Suppressor macrophage treated with lipopolysaccharide for 1 hour (primary cell): Measurements from ENCODE around the gene ARHGEF16.

Experiments
- DNase-seq, 3 donors: peaks; one replicate each; pipeline ENCODE4 v3.0.0-alpha.2; 2020 to 2022

Gene ARHGEF16

DNA sequence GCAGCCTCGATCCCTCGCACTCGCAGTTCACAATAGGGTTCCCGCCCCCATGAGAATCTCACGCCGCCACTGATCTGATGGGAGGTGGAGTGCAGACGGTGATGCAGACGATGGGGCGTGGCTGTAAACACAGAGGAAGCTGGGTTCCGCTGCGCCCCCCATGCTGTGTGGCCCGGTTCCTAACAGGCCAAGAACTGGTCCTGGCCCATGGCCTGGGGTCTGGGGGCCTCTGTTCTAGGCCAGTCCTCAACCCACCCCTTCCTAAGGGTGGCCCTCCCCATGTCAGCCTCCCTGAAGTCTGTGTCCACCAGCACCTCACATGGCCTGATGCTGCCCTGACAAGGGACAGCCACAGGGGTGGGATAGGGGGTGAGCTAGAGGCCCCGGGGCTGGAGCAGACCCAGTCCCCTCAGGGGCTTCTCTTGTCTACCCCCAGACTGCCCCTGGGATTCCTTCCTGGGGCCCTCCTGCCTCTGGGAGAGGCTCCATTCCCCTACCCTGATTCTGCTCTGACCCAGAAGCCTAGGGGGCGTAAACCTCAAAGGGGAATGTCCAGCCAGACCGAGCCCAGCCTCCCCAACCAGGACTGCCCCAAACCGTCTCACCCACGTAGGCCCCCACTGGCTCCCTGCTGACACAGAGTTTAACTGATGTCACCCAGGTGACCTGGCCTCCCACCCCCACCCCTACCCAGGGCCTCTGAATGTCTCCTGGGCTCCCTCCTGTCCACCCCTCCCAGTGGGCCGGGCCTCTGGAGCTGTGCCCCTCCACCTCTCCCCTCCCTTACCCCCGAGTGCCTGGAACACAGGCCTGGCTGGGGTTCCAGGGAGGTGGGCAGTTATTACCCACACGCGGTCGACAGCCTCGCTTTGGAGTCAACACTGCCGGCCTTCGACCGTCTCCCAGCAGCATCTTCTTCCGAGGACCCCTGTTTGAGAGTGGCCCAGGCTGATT lies 14.8 kb upstream of the ARHGEF16 start:
- DNase-seq = no peak

DNA sequence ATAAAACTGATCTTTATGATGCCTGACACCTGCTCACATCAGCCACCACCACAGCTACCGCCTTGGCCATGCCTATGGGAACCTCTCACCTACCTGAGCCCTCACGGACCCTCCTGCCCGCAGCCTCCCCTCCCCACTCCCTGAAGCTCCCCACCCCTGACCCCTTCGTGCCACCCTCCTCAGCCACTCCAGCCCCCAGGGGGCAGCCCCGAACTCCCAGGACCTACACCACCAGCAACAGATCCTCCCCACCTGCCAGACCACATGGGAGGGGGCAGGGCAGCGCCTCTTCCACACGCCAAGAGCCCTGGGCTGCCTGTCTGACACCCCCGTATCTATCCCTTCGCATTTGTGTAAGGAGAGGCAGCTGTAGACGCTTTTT lies 14.2 kb upstream of the ARHGEF16 start:
- DNase-seq = no peak

DNA sequence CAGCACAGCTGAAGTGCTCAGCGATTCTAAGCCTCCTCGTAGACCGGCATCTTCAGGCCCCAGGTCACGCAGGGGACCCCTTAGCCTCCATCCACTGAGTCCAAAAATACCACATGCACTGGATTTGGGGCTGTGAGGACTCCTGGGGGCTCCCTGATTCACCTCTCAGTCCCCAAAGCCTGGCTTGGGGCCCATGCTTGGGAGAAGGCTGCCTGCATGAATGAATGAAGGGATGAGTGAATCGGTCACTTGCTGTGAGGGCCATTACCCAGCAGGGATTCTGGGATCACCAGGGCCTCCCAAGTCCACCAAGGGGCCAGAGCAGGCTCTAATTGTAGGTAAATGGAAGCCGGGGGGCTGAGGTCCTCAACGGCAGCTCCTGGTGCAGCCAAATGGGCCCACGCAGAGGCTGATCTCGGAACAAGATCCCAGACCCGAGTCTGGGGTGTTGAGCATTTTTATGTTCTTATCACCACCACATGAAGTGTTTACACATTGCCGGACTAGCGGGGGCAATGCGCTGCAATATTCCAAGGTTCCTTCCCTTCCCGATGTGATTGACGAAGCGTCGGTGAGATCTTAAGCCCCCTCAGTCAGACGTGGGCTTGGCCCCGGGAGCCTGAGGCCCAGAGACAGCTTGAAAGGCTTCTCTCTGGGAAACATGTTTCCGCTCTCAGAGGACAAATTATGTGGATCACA lies 13.6 kb upstream of the ARHGEF16 start:
- DNase-seq = no peak

DNA sequence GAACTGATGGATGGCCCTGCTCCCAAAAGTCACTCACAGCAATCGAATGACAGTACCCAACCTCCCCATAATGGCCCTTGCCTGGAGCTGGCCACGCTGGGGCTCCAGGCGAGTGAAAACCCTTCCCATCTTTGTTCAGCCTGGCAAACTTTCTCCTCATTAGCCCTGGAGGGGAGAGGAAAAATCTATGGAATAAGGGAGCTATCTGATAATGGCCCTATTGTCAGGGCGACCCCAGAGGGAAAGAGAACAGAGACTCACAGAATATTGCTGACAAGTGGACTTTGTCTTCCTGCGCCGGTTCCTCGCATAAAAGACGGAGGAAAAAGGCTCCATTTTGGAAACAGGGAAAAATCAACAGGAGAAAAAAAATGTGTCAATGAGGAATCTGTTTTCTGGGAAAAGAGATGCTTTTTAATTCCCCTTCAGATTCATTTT lies 13.0 kb upstream of the ARHGEF16 start:
- no peak for DNase-seq

DNA sequence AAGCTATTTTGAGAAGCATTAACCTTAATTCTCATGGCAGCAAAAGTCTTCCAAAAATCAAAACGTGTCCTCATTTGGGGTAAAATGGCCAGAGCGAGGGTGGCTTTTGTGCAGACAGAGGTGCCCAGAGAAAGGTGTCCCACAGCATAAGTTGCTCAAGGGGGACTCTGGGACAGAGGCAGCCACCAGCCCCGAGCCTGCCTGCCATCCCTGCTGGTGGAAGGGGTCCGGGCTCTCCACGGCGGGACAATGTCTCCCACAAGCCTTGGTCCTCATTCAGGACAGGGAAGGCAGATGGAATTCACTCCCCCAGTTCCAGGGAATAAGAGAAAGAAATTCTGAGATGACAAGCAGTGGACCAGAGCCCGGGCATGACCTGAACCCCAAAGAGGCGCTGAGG lies 12.6 kb upstream of the ARHGEF16 start:
- DNase-seq = no peak

DNA sequence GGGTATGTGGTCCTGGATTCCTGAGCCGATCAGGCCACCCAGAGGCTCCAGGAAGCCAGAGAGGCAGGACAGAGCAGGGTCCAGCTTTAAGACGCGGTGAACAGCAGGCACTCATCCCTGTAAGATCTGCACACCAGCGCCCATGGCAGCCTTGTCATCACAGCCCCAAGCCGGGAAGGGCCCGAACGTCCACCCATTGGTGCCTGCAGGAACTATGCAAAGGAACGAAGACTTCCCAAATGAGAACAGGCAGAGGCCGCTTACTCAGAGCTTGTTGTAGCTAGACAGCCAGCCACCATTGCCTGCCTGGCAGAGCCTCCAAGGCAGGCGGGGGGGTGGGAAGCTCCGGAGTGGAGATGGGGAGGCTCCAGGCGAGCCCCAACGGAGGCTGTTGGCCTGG lies 12.1 kb upstream of the ARHGEF16 start:
- DNase-seq = no peak

DNA sequence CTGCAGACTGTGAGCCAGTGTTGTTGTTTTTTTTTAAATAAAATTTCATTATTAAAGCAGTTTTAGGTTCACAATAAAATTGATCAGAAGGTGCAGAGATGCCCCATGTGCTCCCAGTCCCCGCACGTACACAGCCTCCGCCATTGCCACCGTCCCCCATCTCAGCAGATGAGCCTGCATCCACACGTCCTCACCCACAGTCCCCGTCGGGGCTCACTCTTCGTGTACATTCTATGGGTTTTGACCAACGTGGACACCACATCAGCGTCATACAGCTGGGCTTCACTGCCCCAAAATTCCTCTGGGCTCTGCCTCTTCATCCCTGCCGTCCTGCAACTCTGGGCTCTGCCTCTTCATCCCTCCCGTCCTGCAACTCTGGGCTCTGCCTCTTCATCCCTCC lies 11.6 kb upstream of the ARHGEF16 start:
- DNase-seq = no peak

DNA sequence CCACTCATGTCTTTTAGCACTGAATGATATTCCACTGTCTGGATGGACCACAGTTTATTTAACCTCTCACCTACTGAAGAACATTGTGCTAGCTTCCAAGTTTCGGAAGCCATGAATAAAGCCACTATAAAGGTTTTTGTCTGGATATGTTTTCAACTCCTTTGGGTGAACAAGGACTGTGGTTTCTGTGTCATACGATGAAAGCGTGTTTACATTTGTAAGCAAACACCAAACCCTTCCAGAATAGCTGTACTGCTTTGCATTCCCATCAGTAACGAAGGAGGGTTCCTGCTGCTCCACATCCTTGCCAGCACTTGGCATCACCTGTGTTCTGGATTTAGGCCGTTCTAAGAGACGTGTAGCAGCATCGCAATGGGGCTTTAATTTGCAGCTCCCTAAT lies 10.7 kb upstream of the ARHGEF16 start:
- DNase-seq = no peak

DNA sequence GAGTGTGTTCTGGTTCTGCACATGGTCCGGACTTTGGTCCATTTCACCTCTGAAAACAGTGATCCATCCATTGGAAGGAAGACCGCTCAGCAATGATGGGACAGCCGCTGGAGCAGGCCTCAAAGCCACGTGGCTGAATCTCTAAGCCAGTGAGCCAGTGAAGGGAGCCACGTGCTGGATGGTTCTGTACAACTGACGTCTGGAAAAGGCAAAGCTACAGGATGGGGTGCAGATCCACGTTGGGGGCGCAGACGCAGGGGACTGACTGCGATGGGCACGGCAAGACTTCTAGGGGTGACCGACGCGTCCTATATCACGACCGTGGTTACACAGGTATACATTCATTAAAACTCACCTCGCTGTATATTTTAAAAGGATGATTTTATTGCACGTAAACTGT lies 10.2 kb upstream of the ARHGEF16 start:
- no peak for DNase-seq

DNA sequence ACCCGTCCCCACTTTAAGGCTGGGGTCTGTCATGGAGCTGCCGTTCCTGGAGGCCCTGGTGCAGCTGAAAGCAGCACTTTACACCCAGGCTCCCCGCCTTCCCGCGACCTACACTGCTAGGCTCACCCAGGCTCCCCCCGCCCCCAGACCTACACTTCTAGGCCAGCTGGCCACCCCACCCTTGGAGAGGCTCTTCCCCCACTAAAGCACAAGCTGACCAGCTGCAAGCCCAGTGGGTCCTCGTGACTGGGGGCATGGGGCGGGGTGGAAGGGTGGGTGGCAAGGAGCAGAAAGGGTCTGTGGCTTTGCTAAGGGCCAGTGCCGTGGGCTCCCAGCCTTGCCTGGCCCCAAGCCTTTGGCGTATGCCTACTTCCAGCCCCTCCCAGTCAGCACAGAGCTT lies 9.7 kb upstream of the ARHGEF16 start:
- DNase-seq = no peak

DNA sequence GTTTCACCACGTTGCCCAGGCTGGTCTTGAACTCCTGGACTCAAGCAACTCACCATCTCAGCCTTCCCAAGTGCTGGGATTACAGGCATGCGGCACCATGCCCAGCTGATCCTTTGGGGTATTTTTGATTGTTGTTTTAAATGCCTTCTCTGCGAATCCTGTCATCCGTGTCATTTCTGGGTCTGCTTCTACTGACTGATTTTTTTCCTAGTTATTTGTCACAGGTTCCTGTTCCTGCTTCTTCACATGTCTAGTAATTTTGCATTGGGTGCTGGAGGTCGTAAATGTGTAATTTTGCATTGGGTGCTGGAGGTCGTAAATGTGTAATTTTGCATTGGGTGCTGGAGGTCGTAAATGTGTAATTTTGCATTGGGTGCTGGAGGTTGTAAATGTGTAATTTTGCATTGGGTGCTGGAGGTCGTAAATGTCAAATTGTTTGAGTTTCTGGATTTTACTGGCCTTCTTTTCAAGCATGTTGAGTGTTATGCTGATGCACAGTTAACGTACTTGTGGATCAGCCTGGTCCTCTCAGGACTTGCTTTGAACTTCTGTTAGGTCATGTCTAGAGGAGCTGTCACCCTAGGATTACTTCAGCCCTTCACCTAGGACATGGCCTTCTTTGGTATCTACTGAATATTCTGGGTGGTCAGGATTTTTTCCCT lies 4.1 kb upstream of the ARHGEF16 start:
- DNase-seq = no peak

DNA sequence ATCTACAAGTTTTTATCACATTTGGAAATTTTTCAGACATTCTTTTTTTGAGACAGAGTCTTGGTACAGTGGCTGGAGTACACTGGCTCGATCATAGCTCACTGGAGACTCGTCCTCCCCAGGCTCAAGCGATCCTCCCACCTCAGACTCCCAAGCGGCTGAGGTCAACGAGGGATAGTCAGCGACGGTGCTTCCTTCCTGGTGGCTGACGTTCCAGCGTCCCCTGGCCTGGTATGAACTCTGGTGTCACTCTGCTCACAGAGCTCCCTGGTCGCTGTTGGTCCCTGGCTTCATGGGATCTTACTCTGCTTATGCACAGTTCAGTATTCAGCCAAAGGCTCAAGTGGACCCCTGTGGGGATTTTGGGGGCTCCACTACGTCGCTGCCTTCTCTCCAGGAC lies 3.5 kb upstream of the ARHGEF16 start:
- DNase-seq = no peak

DNA sequence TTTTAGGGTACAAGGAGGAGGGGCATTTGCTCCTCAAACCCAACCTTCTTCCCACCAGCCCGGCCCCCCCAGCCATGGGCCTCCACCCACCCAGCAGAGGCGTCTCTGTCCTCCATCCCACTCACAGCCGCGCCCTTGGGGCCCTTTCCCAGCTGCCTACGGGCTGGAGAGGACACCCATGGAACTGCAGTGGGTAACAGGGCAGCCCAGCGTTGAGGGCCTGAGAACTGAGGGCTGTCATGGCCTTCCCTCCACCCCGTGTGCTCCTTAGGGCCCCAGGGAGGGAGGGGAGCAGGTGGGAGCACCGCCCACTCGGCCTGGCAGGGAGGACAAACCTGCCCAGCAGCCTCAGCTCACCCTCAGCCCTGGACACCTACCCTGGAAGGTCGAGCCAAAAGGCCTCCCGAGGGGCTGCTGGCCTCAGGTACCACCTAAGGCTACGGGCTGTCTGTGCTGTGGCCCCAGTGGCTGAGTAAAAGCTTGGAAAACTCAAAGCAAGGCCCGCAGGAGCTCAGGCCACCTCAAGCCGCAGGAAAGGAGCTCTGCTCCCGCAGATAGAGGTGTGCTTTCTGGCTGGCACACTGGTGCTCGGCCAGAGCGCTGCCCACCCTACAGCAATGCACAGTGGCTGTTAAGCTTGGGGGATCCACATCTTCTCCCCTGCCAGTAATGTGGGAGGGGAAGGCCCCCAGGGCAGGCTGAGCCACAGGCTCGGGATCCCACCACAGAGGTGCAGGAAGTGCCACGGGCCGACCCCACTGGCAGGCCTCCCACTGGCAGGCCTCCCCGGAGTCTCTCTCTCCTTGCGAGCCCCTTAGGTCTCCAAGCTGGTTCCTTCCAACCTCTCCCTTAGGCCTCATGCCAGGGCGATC lies 2.2 kb upstream of the ARHGEF16 start:
- no peak for DNase-seq

DNA sequence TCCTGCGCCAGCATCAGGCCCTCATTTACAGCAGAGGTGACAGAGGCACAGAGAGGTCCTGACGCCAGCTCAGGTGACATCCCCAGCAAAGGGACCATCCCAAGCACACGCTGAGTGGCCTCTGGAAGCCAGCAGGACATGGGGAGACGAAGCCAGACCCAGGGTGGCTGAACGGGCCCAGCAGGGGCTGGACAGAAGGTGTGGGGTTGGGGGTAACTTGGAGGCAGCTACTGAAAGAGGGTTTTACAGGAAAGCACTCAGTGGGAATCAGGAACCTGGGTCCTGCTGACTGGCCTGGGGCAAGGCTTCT lies 1.6 kb upstream of the ARHGEF16 start:
- no peak for DNase-seq

DNA sequence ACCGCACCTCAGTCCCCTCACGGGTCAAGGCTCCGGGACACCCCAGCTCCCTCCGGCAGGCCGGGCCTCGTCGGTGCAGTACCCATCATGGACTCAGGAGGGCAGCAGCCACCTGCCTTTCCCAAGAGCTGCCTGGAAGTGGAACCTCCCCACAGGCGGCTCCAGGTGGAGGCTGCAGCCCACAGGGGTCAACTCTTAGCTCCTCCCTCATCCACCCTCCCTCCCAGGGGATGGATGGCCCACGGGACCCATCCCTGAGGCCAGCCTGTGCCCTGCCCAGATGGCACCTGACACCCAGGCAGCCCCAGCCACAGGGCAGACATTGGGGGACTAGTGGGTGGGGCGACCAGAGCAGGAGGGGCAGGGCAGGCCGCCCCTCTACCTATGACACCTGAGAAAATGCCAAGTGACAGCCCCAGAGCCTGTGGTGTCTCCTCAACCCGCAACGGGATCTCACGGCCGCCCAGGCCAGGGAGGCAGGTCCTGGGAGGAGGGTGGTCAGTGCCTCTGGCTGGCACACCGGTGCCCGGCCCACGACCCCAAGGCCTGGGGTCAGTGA lies 1.2 kb upstream of the ARHGEF16 start:
- peak; percentile 69 to 82 (median 77) for DNase-seq

DNA sequence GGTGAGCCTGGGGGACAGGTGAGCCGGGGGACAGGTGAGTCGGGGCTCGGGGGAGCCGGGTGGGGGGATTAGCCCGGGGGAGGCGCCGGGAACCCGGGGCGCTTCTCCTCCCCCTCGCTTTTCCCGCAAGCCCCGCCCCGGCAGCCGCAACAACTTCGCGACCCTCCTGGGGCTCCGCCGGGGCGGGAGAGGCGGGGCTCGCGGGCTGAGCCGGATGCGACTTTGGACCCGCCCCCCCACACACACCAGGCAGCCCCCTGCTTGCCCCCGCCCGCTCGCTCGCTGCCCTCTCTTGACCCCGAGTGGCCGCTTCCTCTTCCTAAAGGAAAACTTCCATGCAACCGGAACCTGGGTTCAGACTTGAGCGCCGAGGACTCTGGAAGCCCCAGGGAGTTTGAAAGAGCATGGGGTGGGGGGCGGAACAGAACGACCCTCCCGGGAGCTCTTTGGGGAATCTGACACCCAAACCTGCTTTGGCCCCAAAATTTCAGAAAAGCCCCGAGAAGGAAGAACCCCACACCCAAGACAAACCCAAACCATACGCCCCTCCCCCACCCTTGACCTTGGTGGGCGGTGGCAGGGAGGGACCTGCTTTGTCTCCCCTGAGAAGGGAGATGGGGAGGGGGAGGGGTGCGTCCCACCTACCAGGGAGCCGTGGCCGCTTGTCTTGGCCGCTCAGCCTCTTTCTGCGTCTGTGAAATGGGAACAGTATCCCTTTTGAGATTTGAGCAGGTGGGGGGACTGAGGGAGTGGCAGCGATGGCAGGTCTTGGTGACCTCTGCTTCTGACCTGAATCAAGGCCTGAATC lies 550 bp downstream of the ARHGEF16 start:
- peak; percentile 45 to 68 (median 48) for DNase-seq

DNA sequence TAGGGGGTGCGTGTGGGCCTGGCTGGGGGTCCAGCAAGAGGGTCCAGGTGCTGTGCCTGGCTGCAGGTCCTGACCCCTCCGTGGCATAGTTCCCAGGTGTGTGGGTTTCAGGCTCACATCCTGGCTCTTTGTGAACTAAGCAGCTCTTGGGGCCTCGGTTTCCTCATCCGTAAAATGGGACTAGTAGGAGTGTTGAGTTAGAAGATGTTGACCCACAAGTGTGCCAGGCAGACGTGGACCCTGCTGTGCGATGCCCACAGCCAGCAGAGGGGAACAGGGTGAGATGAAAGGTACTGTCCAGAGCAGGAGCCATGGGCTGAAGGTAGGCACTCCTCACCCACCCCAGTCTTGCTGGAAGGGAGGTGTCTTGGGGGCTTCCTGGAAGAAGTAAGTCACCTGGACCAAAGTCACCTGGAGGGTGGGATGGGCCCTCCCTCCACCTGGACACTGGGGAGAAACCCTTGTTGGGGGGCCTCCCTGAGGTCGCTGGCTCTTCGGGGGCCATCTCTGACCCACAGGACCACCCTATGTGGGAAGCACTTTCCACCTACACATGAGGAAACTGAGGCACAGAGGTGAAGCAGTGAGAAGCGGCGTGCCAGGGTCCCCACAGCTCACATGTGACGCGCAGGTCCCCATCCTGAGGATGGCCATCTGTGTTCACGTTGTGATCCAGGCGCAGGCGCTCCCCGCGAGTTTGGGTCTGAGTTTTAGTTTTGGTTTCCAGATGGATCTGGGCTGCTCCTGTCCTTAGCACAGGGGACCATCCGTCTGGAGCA lies 1.4 kb downstream of the ARHGEF16 start:
- no peak for DNase-seq

DNA sequence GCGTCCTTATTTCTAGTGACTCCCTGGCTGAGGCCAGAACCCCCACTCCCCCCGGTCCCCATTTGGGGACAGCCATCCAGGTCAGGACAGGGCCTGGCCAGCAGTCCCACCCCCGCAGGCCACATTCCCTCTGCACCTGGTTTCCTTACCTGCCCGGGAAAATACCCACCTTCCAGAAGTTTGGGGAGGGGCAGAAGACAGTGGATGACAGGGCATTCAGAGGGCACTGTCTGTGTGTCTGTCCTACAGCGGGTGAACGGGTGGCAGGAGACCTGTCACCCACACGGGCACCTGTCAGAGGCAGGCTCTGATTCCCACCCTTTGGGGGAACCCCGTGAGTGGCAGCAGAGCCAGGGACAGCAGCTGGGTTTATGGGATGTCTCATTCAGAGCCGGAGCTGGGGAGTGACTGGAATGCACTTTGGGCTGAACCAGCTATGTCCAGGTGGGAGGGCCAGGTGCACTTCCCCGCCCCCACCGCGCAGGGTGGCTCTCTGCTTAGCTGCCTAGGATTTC lies 2.0 kb downstream of the ARHGEF16 start:
- DNase-seq = no peak

DNA sequence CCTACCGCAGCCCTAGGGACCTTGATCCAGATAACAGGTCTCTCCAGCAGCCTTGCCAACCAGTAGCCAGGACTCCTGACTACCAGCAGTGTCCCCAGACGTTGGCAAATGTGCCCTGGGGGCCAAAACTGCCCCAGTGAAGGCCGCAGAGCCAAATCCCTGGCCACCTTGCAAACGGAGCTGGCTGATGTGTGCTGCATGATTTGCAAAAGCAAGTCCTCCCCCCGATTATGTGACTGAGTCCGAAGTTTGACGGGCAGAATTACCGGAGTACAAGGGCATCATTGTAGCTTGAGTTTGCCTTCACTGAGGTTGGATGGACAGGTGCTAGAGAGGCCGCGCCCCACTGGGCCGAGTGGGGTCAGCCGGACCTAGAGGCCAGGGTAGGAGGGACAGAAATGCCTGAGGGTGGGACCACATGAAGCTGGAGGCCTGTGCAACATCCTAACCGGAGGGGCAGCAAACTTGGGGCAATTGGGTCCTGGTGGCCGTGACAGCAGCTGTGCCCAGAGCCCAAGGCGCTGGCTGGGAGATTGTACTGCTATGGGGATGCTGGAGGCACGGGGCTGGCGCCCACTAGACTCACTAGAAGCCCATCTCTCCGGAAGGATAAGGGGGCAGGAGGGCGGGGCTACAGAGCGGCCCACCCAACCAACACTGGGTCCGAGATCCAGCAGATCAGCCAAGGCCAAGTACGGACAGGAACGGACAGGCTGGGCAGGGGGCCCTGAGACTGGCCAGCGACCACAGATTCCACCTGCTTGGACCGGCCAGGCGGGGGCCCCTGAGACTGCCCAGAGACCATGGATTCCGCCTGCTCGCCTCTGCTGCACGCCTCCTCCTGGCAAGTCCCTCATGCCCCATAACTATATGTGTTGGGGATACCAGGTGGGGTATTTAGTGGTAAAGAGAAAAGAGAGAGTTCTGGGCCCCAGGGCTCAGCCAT lies 2.8 kb downstream of the ARHGEF16 start:
- DNase-seq = no peak
